ENCODE measurements around the gene TIGAR. TPM values are rescaled to one million over a fixed set of nuclear protein-coding genes. Genes with fewer than 3 reads are reported as not detected.

The TIGAR gene
- total RNA-seq, 1 experiment from 2014 or later, result 4.6 TPM

DNA sequence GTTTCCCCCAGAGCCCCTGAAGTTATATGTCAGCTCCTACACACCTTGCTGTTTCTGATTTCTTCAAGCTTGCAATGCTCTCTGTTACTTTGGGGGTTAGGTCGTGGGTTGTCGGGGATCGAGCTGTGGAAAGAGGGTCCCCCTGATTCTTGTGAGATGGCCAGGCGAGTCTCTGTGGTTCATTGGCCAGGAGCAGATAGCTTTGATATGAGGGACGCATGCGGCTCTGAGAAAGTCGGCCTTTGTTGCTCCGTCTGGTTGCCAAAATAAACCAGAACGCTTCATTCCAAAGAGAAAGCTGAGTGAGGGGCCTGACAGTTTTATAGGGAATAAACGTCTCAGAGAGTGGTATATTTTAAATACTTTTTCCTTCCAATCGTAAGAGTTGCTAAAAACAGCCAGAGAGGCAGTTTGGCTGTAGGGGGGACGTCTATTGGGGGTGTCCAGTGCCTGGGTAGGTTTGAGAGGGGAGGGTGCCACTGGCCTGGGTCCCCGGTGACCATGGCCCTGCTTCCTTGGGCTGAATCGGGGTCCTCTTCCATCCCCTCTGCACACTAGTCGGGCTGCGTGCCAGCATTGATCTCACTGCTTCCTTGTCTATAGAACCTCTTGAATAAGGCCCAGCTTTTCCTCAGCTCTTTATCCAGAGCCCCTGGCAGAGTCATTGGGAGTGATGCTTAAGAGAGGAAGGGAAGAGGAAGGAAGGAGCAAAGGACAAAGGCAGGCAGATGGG lies 28.5 kb upstream of the TIGAR start:
- H3K4me3 ChIP-seq (ENCODE audit: low read length), result no peak overlapping the region
- no peaks in the 10 kb centered on the region for H3K9me2 ChIP-seq (replicated peaks; ENCODE audit: low read length)
- no peaks in the 10 kb centered on the region for H3K79me2 ChIP-seq (ENCODE audit: low read length)
- no peaks in the 10 kb centered on the region for H3K36me3 ChIP-seq (ENCODE audit: low read depth, low read length)
- ChIA-PET POLR2A (ENCODE audit: unreplicated experiment) (no interaction called here), CTCF (no interaction called here)
- intact Hi-C loops (cut with micrococcal nuclease), result no loop called here
- no peak overlapping the region for H3K4me2 ChIP-seq (ENCODE audit: low read length)
- no peaks in the 10 kb centered on the region for H3F3A ChIP-seq (ENCODE audit: low read length, unreplicated experiment)
- H3K9me3 ChIP-seq (ENCODE audit: low read length), result no peaks in the 10 kb centered on the region
- no peak overlapping the region for H3K9ac ChIP-seq (ENCODE audit: low read length)
- H3K27ac ChIP-seq (ENCODE audit: low read length), result no peak overlapping the region
- peaks cover 67% of the 10 kb centered on the region for H3K27me3 ChIP-seq (ENCODE audit: low read length)
- no peaks in the 10 kb centered on the region for H4K20me1 ChIP-seq (ENCODE audit: low read length)
- H2AFZ ChIP-seq (ENCODE audit: low read length), result no peak overlapping the region
- BruUV-seq (replicated peaks), result no TSS peak
- DNase-seq, result no peak
- ATAC-seq, result no peak
- no peaks in the 10 kb centered on the region for H3K4me1 ChIP-seq (ENCODE audit: insufficient read depth, low read length)
- TF ChIP-seq EZH2phosphoT487 (IDR thresholded peaks at IDR 0.05; ENCODE audit: borderline replicate concordance, low read length) (no peak), EZH2 (IDR thresholded peaks at IDR 0.05; ENCODE audit: low read length, unreplicated experiment) (no peak)
- TF ChIP-seq, protein P1, sequence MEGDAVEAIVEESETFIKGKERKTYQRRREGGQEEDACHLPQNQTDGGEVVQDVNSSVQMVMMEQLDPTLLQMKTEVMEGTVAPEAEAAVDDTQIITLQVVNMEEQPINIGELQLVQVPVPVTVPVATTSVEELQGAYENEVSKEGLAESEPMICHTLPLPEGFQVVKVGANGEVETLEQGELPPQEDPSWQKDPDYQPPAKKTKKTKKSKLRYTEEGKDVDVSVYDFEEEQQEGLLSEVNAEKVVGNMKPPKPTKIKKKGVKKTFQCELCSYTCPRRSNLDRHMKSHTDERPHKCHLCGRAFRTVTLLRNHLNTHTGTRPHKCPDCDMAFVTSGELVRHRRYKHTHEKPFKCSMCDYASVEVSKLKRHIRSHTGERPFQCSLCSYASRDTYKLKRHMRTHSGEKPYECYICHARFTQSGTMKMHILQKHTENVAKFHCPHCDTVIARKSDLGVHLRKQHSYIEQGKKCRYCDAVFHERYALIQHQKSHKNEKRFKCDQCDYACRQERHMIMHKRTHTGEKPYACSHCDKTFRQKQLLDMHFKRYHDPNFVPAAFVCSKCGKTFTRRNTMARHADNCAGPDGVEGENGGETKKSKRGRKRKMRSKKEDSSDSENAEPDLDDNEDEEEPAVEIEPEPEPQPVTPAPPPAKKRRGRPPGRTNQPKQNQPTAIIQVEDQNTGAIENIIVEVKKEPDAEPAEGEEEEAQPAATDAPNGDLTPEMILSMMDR (conservative IDR thresholded peaks at IDR 0.05; ENCODE audit: low read depth, low read length), result no peak

DNA sequence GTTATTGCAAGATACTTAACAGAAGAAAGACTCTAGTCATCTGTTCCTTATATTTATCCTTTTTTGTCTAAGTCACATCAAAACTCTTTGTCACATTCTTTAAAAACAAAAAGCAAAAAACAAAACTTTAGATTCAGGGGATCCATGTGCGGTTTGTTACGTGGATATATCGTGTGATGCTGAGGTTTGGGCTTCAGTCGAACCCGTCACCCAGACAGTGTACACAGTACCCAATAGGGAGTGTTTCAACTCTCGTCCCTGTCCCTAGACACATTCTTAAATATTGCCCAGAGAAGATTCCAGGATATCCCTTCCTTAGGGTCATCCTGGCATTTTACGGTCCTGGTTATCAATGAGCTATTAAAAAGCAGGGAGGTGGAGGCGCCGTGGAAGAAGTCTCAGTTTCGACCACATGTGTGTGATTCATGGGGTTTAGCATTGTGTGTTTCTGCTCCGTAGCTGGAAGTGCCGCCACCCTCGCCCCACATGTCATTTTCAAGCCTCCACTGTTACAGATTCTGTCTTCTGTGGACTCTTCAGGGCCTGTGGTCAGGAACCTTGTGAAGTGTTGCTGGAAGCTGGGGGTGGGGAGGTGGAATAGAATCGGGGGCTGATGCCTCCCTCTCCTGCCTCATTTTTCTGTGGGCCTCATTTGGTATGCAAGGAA lies 27.6 kb upstream of the TIGAR start:
- TF ChIP-seq EZH2phosphoT487 (IDR thresholded peaks at IDR 0.05; ENCODE audit: borderline replicate concordance, low read length), result no peak
- no peaks in the 10 kb centered on the region for H3K9me2 ChIP-seq (replicated peaks; ENCODE audit: low read length)
- H3K79me2 ChIP-seq (ENCODE audit: low read length), result no peaks in the 10 kb centered on the region
- H4K20me1 ChIP-seq (ENCODE audit: low read length), result no peaks in the 10 kb centered on the region
- no TSS peak for BruUV-seq (replicated peaks)
- DNase-seq (no peak), ATAC-seq (no peak)
- no peak overlapping the region for H3K9ac ChIP-seq (ENCODE audit: low read length)
- intact Hi-C loops (cut with micrococcal nuclease), result no loop called here
- peaks cover 74% of the 10 kb centered on the region for H3K27me3 ChIP-seq (ENCODE audit: low read length)
- no peaks in the 10 kb centered on the region for H3K9me3 ChIP-seq (ENCODE audit: low read length)
- H3K4me3 ChIP-seq (ENCODE audit: low read length), result no peak overlapping the region
- H3K36me3 ChIP-seq (ENCODE audit: low read depth, low read length), result no peaks in the 10 kb centered on the region
- ChIA-PET POLR2A (ENCODE audit: unreplicated experiment) (no interaction called here), CTCF (no interaction called here)
- H3K27ac ChIP-seq (ENCODE audit: low read length), result no peak overlapping the region
- no peak overlapping the region for H2AFZ ChIP-seq (ENCODE audit: low read length)
- no peak overlapping the region for H3K4me2 ChIP-seq (ENCODE audit: low read length)
- H3F3A ChIP-seq (ENCODE audit: low read length, unreplicated experiment), result no peaks in the 10 kb centered on the region
- no peaks in the 10 kb centered on the region for H3K4me1 ChIP-seq (ENCODE audit: insufficient read depth, low read length)

DNA sequence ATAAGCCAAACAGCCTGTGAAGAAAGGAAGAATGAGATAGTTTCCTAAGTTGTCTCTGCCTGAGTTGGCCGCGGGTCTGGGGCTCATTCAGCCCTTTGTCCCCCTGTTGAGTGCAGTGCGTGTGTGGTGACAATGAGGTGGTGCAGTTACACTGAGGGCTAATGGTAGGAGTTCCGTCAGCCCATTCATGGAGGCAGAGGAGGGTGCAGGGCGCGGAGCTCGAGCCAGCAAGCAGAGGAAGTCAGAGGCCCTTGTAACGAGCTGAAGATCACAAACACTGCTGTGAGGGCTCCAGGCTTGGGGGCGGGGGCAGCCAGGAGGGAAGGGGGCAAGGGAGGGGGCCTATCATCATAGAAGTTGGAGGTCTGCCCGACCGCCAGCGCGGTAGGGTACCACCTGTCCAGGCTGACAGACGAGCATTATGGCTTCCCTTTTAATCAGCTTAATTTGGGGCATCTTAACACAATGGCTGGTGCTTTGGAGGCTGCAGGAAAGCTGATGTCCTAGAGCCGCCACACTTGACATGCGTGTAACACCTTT lies 27.0 kb upstream of the TIGAR start:
- ChIA-PET CTCF (no interaction called here), POLR2A (ENCODE audit: unreplicated experiment) (no interaction called here)
- Histone ChIP-seq H3F3A (ENCODE audit: low read length, unreplicated experiment) (no peaks in the 10 kb centered on the region), H3K4me1 (ENCODE audit: insufficient read depth, low read length) (no peaks in the 10 kb centered on the region), H3K4me3 (ENCODE audit: low read length) (no peak overlapping the region), H3K9ac (ENCODE audit: low read length) (no peak overlapping the region), H3K9me2 (replicated peaks; ENCODE audit: low read length) (no peaks in the 10 kb centered on the region), H2AFZ (ENCODE audit: low read length) (no peak overlapping the region), H4K20me1 (ENCODE audit: low read length) (no peaks in the 10 kb centered on the region), H3K9me3 (ENCODE audit: low read length) (no peaks in the 10 kb centered on the region), H3K27me3 (ENCODE audit: low read length) (peaks cover 73% of the 10 kb centered on the region), H3K27ac (ENCODE audit: low read length) (no peak overlapping the region), H3K4me2 (ENCODE audit: low read length) (no peak overlapping the region), H3K79me2 (ENCODE audit: low read length) (no peaks in the 10 kb centered on the region), H3K36me3 (ENCODE audit: low read depth, low read length) (no peaks in the 10 kb centered on the region)
- intact Hi-C loops (cut with micrococcal nuclease), result no loop called here
- no TSS peak for BruUV-seq (replicated peaks)
- ATAC-seq (no peak), DNase-seq (no peak)
- TF ChIP-seq EZH2phosphoT487 (IDR thresholded peaks at IDR 0.05; ENCODE audit: borderline replicate concordance, low read length) (no peak), EZH2 (IDR thresholded peaks at IDR 0.05; ENCODE audit: low read length, unreplicated experiment) (no peak)
- TF ChIP-seq, protein P1 (conservative IDR thresholded peaks at IDR 0.05; ENCODE audit: low read depth, low read length), result no peak

Measured in PC-3 (cell line).